ENCODE results near the gene OVOL2.

The OVOL2 gene

GRCh38 chr20:18012901-18013300 is 44.8 kb downstream of the OVOL2 start:
- no peak for DNase-seq (ENCODE audit: low read depth)

GRCh38 chr20:18011951-18012645 is 45.6 kb downstream of the OVOL2 start:
- DNase-seq (ENCODE audit: low read depth) = no peak

- DNase-seq (ENCODE audit: low read depth) = no peak
Observed at GRCh38 chr20:18011482-18011881, 46.2 kb downstream of the OVOL2 start.

GRCh38 chr20:18009116-18009515 is 48.6 kb downstream of the OVOL2 start:
- DNase-seq (ENCODE audit: low read depth) = no peak

GRCh38 chr20:18007534-18008292 is 50.0 kb downstream of the OVOL2 start:
- DNase-seq (ENCODE audit: low read depth) = no peak

- no peak for DNase-seq (ENCODE audit: low read depth)
Observed at GRCh38 chr20:18006684-18007083, 51.0 kb downstream of the OVOL2 start.

GRCh38 chr20:18005990-18006364 is 51.7 kb downstream of the OVOL2 start:
- no peak for DNase-seq (ENCODE audit: low read depth)

- no peak for DNase-seq (ENCODE audit: low read depth)
Observed at GRCh38 chr20:18005170-18005989, 52.3 kb downstream of the OVOL2 start.

- no peak for DNase-seq (ENCODE audit: low read depth)
Observed at GRCh38 chr20:18004384-18005031, 53.2 kb downstream of the OVOL2 start.

GRCh38 chr20:18003897-18004296 is 53.8 kb downstream of the OVOL2 start:
- no peak for DNase-seq (ENCODE audit: low read depth)

- DNase-seq (ENCODE audit: low read depth) = no peak
Observed at GRCh38 chr20:18001131-18001921, 56.4 kb downstream of the OVOL2 start.

GRCh38 chr20:17999566-17999965 is 58.1 kb downstream of the OVOL2 start:
- DNase-seq (ENCODE audit: low read depth) = no peak

GRCh38 chr20:17998446-17998845 is 59.3 kb downstream of the OVOL2 start:
- no peak for DNase-seq (ENCODE audit: low read depth)

- DNase-seq (ENCODE audit: low read depth) = peak; percentile 3
Observed at GRCh38 chr20:17995967-17996819, 61.5 kb downstream of the OVOL2 start.

- no peak for DNase-seq (ENCODE audit: low read depth)
Observed at GRCh38 chr20:17993546-17993945, 64.2 kb downstream of the OVOL2 start.

- DNase-seq (ENCODE audit: low read depth) = no peak
Observed at GRCh38 chr20:17992847-17993513, 64.7 kb downstream of the OVOL2 start.

- DNase-seq (ENCODE audit: low read depth) = no peak
Observed at GRCh38 chr20:17992224-17992637, 65.5 kb downstream of the OVOL2 start.

- DNase-seq (ENCODE audit: low read depth) = no peak
Observed at GRCh38 chr20:17990278-17990972, 67.3 kb downstream of the OVOL2 start.

GRCh38 chr20:17987988-17988387 is 69.7 kb downstream of the OVOL2 start:
- no peak for DNase-seq (ENCODE audit: low read depth)

Measured in T-helper 22 cell (primary cell).